ENCODE measurements around the gene ENHO.

- TF ChIP-seq, protein P1, sequence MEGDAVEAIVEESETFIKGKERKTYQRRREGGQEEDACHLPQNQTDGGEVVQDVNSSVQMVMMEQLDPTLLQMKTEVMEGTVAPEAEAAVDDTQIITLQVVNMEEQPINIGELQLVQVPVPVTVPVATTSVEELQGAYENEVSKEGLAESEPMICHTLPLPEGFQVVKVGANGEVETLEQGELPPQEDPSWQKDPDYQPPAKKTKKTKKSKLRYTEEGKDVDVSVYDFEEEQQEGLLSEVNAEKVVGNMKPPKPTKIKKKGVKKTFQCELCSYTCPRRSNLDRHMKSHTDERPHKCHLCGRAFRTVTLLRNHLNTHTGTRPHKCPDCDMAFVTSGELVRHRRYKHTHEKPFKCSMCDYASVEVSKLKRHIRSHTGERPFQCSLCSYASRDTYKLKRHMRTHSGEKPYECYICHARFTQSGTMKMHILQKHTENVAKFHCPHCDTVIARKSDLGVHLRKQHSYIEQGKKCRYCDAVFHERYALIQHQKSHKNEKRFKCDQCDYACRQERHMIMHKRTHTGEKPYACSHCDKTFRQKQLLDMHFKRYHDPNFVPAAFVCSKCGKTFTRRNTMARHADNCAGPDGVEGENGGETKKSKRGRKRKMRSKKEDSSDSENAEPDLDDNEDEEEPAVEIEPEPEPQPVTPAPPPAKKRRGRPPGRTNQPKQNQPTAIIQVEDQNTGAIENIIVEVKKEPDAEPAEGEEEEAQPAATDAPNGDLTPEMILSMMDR (IDR thresholded peaks at IDR 0.05): no peak
- TF ChIP-seq EZH2 (IDR thresholded peaks at IDR 0.05): no peak
- TF ChIP-seq EZH2phosphoT487 (IDR thresholded peaks at IDR 0.05): no peak
These were observed 47.6 kb upstream of the ENHO start for GRCh38 chr9:34570376-34570775.
